Fibroblast of the conjunctiva (primary cell): ENCODE results near the gene KCNJ5.

ENCODE experiments used
- DNase-seq: peaks from one replicate; pipeline ENCODE4 v3.0.0-alpha.2; 2010; ENCODE audit warnings: low read depth

The KCNJ5 gene

DNA sequence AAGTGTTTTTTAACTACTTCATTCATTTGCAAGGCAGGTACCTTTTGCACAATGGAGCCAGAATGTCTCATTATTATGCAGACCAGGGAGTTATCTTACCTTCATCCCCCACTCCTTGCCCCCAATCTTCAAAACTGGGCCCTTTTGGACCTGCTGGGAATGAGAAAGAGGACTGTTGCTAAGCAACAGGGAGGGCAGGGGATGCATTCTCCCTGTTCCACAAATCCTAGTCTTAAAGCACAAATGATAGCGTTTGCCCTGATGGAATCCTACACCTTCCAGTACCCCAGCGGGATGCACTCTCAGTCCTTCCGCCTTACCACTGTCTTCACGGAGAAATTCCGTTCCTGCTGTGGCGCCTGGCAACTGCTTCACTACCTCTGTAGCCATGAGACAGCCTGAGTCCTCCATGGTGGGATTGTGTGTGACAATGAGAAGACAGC, 20.0 kb upstream of the KCNJ5 start:
- DNase-seq, result no peak

DNA sequence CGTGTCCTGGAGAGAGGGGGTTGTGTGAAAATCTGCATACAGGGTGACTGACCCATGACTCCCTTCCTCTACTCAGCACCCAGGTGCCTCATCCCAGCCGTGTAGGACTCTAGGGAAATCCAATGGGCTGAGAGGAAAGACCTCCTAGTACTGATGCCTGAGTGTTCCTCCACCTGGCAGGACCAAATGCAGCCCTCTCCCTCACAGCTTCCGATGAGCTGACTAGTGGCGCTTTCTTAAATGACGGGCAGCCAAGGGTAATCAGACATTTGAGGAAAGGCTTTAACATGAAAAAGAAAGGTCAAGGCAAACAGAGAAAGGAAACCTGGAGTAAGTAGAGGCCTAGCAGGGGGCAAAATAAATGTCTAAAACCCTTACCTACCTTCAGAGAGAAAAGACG, 19.1 kb upstream of the KCNJ5 start:
- no peak for DNase-seq

DNA sequence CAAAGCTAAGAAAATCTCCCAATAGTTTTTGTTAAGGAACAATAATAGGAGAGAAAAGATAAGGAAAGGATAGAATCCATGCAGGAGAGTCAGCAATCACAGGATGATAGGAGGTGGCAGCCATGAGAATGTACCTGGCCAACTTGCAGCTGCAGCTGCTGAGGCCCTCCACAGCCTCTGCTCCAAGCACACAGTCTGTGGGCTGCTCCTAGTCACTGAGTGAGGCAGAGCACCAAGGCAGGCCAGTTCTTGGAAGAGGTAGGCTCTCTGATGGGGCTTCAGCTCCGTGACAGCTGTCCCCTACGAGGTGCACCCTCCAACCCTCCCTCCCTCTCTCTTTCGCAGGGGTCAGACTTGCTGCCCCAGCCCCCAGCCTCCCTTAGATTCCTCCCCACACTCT, 18.6 kb upstream of the KCNJ5 start:
- DNase-seq, result no peak

DNA sequence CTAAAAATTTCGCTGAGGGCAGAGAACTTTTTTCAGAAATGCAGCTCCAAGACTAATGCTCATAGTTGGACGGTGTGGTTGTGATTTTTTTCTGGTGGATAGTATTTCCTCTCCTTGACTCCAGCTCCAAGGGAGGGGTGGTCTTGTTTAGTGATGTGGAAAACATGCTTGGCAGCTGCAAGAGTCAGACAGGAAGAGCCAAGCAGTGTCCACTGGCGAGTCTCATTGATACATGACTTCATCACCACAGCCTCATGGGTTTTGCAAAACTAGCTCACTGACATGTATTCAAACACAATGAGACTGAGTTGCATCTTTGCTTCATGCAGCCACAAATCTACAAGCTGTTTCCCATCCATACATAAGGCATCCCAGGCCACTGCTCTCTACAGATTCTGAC, 16.7 kb upstream of the KCNJ5 start:
- no peak for DNase-seq

DNA sequence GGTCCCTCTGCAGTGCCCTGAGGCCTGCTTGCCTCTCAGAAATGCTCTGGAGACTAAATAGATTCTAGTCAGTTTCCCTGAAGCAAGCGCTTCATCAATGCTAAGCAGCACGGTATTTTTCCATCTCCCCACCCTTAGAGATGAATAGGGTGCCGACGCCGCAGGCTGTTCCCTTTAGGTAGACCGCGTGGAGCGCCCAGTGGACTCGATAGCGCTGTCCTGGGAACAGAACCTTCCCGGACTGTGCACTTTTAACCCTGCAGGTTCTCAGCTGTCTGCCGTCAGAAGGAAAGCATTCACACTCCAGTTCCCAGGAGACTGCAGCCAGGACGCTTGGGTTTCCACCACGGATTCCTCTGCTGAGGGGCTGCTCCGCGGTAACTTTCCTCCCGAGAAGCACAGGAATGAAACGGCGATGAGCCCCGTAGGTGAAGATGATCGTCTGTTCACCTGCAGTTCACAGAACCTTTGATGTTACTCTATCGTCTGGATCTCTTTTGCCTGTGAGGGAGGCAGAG, 15.0 kb upstream of the KCNJ5 start:
- no peak for DNase-seq

DNA sequence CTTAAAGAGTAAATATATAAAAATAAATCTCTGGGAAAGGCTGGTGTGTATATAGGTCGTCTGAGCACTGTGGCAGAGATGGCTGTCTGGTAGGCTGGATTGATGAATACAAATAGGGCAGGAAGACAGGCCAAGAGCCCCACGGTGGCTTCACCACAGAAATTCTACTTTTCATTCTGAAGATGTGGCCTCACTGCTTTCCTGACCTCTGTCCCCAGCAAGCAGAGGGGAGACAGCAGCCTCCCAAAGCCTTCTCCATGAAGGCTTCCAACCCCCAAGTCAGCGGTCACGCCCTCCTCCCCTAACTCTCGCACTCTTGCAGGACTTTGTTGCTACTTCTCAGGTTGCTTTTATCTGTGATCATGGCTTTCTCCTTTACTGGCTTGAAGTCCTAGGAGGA, 13.4 kb upstream of the KCNJ5 start:
- DNase-seq, result no peak

DNA sequence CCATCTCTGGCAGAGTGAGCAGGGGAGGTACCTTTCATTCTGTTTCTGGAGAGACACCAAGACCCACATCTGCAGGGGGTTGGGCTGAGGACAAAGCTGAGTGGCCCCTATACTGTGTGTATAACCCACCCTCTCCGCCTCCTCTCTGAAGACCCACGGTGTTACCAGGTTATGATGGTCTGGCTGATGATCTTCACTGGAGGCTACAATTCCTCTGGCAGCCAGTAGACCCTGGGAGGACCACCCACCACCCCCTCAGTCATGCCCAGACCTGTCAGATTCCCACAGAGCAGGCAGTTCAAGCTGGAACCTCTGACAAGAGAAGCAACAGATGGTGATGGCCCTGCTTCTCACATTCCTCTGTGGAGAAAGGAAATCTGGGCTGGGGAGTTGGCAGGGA, 12.7 kb upstream of the KCNJ5 start:
- DNase-seq, result no peak

DNA sequence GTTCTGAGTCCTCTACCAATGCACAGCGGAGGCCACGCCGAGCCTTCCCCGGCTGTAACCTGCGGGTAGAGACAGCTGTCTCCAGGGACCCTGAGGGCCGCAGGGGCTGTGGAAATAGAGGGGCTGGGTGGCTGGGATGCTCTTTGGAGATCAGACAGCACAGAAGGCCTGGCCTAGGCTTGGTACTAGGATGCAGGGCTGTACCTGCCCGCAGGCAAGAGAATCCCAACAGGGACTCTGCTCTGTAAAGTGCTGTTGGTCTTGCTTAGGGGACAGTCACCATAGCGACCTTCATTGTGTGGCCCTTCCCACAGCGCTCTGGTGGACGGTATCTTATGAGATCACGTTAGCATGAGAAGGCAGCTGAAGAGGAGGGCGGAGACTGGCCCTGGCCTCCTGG, 11.3 kb upstream of the KCNJ5 start:
- DNase-seq, result no peak

DNA sequence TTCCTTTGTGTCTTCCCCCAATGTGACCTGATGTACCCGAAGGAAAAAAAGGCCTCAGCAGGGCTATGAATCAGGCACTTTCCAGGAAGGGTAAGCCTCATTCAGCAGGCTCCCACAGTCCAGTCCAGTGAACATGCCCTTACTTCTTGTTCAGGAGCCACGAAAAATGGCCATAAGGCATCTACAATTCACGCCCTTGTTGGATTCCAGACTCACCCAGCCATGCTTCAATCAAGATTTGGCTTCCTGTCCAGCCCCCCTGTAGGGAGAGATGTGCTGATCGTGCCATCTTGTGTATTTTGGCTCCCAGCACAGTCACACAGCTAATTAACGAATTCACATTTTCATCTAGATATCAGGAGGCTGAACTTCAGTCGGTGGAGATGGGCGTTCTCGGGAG, 9.9 kb upstream of the KCNJ5 start:
- DNase-seq, result no peak

DNA sequence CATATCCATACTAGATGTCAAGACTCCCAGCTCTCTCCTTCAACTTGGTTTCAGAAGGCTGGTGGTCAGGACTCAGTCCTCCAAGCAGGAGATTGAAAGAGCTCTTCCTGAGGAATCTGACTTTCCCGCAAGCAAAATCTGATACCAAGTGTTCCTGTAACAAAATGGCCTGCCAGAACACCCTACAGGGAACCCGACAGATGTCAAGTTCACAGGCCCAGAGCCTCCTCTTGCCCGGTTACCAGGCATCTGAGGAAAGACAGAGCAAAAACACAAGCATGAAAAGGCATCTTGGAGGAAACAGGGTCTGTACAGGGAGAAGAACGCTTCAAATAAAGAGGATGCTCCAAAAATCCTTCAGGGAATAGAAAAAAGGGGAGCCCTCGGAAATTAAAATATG, 8.7 kb upstream of the KCNJ5 start:
- no peak for DNase-seq

DNA sequence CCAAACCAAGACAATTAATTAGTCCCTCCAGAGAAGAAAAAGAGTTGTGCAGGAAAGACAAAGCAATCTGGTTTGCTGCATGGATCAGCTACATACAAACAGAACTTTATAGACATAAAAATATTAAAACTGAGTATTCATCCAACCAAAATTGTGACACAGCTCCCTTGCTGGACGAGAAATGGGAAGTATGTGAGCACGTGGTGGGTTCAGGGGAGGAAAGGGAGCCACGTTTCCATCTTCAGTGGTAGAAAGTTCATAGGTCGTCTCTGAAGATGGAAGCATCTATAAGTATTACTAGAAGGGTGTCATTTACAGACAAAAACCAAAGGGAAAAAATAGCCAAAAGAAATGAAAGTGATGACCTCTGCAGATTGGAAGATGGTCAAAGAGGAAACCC, 7.1 kb upstream of the KCNJ5 start:
- DNase-seq, result no peak

DNA sequence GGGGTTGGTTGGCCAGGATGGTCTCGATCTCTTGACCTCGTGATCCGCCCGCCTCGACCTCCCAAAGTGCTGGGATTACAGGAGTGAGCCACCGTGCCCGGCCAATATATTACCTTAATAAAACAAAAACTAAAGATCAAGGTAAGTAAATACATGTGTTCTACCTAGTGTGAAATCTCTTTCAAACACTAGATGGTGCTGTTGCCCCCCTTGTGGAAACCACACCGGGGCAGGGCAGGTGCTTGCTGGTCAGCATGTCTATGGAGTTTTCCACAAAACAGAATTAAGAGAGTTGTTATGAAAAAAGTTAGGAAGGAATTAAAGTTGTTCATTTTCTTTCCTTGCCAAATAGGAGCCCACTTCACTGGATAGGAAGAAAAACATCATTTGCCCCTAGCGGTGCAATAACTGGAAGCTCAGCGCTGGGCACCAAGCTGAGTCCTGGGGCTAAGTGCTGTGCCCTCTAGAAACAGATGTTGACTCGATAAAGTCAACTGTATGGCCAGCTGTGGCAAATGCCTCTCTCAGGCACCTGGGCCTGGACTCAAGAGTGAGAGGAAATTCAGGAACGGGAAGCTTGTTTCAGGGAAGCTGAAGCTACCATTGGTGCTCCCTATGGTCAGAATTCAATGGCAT, 6.3 kb upstream of the KCNJ5 start:
- peak; percentile 38 for DNase-seq

DNA sequence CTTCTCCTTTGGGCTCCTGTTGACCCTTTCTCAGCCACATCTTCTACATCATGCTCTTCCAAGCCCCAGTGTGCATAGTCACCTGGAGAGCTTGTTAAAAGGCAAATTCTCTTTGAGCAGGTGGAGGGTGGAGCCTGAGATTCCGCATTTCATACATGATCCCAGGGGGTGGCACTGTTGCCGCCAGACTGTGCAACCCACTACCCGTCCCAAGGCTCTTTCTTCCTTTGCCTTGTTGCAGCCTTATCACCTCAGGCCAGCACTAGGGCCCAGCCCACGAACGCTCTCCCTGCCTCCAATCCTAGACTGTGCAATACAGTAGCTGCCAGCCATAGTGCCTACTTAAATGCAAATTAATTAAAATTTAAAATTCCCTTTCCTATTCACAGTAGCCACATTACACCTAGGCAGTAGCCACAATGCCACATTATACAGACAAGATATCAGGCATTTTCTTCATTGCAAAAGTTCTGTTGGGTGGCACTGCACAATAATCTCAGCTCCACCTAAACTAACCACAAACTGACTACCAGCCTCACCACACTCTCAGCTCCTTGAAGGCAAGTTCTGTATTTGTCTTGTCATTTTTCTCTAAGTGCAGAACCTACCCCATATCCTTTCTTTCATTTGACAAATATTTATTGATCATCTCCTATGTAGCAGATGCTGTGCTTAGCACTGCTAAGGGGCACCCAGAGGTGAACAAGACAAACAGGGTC, 4.6 kb upstream of the KCNJ5 start:
- no peak for DNase-seq

DNA sequence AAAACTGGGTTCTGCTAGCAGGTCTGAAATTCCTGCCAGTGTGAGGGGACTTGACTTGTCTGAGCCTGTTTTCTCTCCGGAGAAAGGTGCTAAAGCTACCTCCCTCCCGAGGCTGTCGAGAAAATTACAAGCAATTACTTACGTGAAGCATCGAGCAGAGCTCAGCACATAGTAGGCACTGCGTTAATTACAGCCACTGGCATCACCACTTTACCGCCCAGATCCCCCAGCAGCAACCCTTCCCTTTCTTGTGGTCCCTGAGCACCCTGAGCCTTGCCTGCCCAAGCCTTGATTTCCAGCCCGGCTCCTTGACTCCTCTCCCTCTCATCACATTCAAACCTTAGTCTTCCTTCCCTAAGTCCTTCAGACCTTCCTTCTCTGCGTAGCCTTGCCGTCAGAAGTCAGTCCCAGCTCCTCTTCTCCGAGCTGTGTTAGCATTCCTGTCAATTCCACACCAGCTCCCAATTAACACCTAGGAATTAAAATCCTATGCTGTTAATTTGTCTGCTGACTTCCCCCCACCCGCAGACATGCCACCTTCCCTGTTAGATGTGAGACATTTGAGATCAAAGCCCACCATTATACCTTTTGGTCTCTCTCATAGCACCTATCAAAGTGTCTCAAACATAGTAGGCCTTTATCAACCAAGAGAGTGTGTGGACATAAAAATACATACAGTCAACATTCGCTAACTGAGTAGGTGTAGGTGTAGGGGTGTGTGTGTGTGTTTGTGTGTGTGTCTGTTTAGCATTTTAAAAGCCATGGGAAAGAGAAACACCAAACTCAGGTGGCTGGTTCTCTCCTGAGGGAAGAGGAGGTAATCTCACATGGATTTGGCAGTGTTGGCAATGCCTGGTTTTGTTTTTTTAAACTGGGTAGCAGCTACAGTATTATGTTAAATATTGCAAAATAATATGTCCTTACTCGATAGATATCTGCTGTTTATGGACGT, 2.8 kb upstream of the KCNJ5 start:
- DNase-seq, result no peak

DNA sequence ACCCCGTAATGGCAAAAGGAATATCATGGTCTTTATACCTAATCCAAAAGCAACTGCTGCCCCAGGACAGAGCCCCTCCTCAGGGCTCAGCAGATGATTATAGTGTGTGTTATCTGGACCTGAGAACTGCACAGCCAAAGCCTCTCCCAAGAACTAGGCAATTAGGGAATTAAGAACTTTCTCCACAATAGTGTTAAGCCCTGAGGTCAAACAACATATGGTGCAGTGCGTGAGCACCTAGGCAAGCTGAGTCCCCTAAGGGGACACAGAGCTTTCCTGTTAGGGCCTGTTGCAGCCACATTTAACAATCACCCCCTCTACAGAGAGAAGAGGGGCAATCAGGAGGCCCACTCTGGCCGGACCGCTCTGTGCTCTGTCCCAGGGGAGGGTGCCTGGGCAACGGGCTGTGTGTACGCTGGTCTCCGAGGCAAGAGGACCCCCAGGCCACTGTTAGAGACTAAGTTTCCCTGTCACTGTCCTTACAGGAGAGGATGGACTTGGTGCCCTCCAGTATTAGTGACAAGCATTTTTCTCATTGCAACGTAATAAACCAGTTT, 1.4 kb upstream of the KCNJ5 start:
- DNase-seq, result no peak

DNA sequence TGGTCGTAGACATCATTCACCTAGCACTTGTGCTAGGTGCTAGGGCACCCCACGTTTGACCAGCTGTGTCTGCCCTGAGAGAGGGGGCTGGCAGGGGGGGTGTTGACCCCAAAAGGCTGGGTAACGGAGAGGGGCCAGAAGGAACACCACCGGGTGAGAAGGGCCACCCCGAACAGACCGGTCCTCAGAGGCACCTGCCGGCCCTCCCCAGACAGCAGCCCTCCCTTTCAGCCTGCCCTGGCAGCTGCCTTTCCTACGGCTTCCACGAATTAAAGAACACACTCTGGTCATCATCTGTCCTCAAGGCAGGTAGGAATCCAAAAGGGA, 977 bp upstream of the KCNJ5 start:
- no peak for DNase-seq

DNA sequence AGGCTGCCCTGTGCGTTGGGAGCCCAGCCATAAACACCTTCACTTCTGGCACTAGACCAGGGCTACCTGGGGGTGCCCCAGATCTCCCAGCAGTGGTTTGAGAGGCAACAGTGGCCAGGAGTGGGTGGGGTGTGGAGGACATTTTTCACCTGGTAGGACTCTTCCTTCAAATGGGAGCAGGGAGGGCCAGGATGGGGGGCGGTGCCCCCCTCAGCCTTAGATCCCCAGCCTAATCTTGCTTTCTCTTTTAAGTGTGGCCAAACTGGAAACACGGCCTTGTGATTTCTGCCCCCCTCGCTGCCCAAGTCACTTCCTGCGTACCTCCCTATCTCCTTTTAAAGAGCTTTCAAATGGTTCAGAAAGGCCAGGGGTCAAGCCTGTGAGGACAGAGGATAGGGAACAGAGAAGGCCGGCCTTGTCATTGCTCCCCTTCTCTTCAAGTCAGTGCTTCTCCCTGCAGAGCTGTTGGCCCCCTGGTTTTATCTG, 800 bp downstream of the KCNJ5 start:
- DNase-seq, result no peak

DNA sequence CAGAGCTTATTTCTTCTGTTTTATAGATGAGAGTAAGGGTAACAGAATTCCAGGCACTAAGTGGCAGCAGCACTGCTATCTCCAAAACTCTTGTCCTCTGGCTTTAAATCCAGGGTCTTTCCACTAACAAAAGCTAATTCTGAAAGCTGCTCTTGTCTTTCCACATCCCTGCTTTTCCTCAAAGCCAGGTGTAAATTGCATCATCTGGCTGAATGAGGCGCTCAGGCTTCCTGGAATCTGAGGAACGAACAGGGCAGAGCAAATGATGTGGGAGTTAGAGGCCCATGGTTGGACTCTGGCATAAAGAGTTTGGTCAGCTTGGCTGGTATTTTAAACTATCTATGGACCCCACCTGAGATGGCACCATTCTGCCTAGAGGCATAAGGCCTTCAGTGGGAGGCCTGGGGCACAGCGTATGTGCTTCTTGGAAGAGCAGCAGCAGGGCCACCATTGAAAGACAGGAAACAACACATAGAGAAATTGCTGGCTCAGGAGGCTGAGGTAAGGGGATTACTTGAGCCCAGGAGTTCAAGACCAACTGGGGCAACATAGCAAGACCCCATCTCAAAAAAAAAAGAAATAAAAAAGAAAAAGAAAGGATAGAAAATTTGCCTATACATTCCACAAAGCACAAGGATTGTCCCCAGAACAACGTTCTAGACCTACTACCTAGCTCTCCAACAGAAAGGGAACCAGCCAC, 1.9 kb downstream of the KCNJ5 start:
- DNase-seq, result no peak

DNA sequence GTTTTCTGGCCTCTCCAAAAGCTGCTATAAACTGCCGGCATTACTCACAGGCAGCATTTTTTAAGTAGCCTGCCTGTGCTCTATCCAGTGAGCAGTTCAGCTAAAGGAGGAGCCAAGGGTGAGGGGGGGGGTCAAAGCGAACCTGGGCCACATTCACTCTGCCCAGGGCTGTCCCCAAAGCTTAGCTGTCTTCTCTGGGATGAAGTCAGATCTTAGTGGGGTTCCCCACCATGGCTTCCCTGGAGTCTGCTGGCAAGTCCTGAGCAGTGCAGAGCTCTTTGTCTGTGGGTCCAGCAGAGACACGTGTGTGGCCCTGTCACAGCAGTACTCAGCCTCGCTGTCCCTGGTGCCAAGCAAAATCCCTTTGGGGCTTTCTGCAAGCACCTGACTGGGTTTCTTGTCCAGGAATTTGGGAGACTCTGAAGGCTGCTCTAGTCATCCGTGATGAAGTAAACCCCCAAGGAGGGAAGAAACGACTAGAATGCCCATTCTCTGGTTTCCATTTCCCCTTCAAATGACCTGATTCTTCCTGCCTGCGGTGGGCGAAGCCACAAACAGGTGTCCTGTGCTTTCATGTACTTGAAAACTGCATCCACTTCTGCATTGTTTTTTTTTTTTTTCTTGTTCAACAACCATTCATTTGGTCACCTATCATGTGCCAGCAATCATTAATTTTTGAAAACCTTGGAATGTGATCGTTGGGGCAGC, 2.6 kb downstream of the KCNJ5 start:
- no peak for DNase-seq

DNA sequence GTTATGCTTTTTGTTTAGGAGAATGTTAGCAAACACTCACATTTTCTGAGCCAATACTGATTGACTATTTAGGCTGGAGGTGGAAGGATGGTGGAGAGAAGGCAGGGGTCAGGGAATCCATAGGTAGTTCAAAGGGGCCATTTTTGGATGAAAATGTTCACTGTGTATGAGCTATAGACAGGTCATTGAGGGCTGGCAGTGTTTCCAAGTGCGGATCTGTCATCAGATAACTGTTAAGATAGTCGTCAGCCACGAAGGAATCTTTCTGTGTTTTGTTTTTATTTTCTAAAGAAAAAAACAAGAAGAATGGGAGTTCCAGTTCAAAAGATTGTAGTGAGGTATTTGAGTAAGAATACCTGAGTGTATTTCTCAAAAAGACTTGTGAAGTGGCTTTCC, 3.1 kb downstream of the KCNJ5 start:
- no peak for DNase-seq

DNA sequence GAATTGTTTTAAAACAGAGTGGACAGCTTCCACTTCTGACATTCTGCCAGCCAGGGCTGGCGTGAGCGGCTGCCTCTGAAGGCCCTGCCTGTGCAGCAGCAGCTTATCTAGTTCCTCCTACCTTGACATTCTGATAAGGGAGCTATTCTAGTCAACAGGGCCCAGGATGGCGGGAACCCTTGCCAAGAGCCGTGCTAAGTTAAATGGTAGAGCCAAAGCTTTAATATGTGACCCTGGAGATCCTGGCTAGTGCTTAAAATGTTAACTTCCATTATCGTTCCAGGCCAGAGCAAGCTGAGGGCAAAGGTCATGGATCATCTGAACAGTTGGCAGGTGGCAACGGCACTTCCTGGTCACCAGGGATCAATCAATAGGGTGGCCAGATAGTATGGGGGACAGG, 3.5 kb downstream of the KCNJ5 start:
- no peak for DNase-seq
